ENCODE data around the gene EXOC1. TPM values are rescaled to one million over a fixed set of nuclear protein-coding genes. Genes with fewer than 3 reads are reported as not detected.

EXOC1 gene
- total and polyA plus RNA-seq, 11 donors = 11.0 to 27.7 (median 21.4) TPM

GRCh38 chr4:55951191-55951922, 97.9 kb downstream of the EXOC1 start:
- intact Hi-C loops (cut with DNase I) = no loop called here
- no peak for DNase-seq
- Histone ChIP-seq H3K27me3 (no peaks in the 10 kb centered on the region), H3K36me3 (peaks cover 0 to 39% (median 27%) of the 10 kb centered on the region in 9 donors), H3K27ac (no peak overlapping the region), H3K4me1 (peaks cover 0 to 43% (median 13%) of the 10 kb centered on the region in 12 donors), H3K9me3 (no peaks in the 10 kb centered on the region), H3K4me3 (no peak overlapping the region)
- no peak for TF ChIP-seq CTCF (IDR thresholded peaks at IDR 0.05)
- WGBS, 4 donors = 98 to 99% (median 98%) methylated on average over 5 of the region's 5 CpGs
- ATAC-seq = no peak

Other genes with a start within 250 kb of the EXOC1 start
- 1 to 10 TPM in 1 of 9 donors, not detected in 8; 2.0 TPM for gene NMU, start 217.3 kb upstream of the EXOC1 start, total RNA-seq
- gene NMU, start 217.3 kb upstream of the EXOC1 start, polyA plus RNA-seq = not detected
- not detected for gene EXOC1L, start 33.9 kb upstream of the EXOC1 start, total RNA-seq
- not detected for gene EXOC1L, start 33.9 kb upstream of the EXOC1 start, polyA plus RNA-seq
- gene CEP135, start 95.3 kb downstream of the EXOC1 start, total RNA-seq = 1 to 10 TPM; 2.3 to 6.3 (median 2.5) TPM
- 1 to 10 TPM; 1.4 to 1.6 TPM for gene CEP135, start 95.3 kb downstream of the EXOC1 start, polyA plus RNA-seq